H9 (cell line): ENCODE data around the gene SPA17. TPM values are rescaled to one million over a fixed set of nuclear protein-coding genes. Genes with fewer than 3 reads are reported as not detected.
A peak's percentile ranks its signal among the peaks of the same experiment; 100 is the strongest.

Experiments
- DNase-seq: peaks from one replicate; pipeline ENCODE4 v3.0.0-alpha.2; 2017
- H2AFZ ChIP-seq: one replicate; pipeline ENCODE4 v1.6.1; 2013; ENCODE audit warnings: mild to moderate bottlenecking, low read length, control low read depth, moderate library complexity
- H2AK5ac ChIP-seq: 2 replicates; pipeline ENCODE4 v1.6.1; 2013; ENCODE audit warnings: low read length, control low read depth, mixed read lengths; ENCODE audit not compliant: insufficient read length
- H2BK120ac ChIP-seq: one replicate; pipeline ENCODE4 v1.6.1; 2013; ENCODE audit warnings: low read depth, mild to moderate bottlenecking, low read length, control low read depth, inconsistent platforms; ENCODE audit not compliant: poor library complexity, severe bottlenecking
- H2BK12ac ChIP-seq: 2 replicates; pipeline ENCODE4 v1.6.1; 2013; ENCODE audit warnings: low read length, control low read depth, mixed read lengths, low read depth; ENCODE audit not compliant: insufficient read length
- H2BK15ac ChIP-seq: 2 replicates; pipeline ENCODE4 v1.6.1; 2013; ENCODE audit warnings: low read depth, low read length, control low read depth
- H2BK20ac ChIP-seq: one replicate; pipeline ENCODE4 v1.6.1; 2013; ENCODE audit warnings: low read depth, mild to moderate bottlenecking, low read length, control low read depth, inconsistent platforms; ENCODE audit not compliant: poor library complexity, severe bottlenecking
- H2BK5ac ChIP-seq: 2 replicates; pipeline ENCODE4 v1.6.1; 2013; ENCODE audit warnings: low read length, control low read depth, mixed read lengths; ENCODE audit not compliant: insufficient read length
- H3K14ac ChIP-seq: 2 replicates; pipeline ENCODE4 v1.6.1; 2013; ENCODE audit warnings: low read length, control low read depth; ENCODE audit not compliant: insufficient read depth
- H3K18ac ChIP-seq: 2 replicates; pipeline ENCODE4 v1.6.1; 2013; ENCODE audit warnings: low read depth, mild to moderate bottlenecking, mixed read lengths, low read length, control low read depth; ENCODE audit not compliant: insufficient read length
- H3K23ac ChIP-seq: 2 replicates; pipeline ENCODE4 v1.6.1; 2013; ENCODE audit warnings: low read length, control low read depth, mixed read lengths, low read depth; ENCODE audit not compliant: insufficient read length
- H3K23me2 ChIP-seq: 2 replicates; pipeline ENCODE4 v1.6.1; 2013; ENCODE audit warnings: low read depth, mild to moderate bottlenecking, mixed read lengths, low read length, control low read depth; ENCODE audit not compliant: insufficient read length, poor library complexity, severe bottlenecking
- H3K27ac ChIP-seq: 2 replicates; pipeline ENCODE4 v1.5.1; 2013; ENCODE audit warnings: low read length, control low read depth, mixed read lengths, low read depth; ENCODE audit not compliant: insufficient read length
- H3K27me3 ChIP-seq: 2 replicates; pipeline ENCODE4 v1.6.1; 2013; ENCODE audit warnings: low read length, control low read depth, inconsistent platforms; ENCODE audit not compliant: insufficient read depth
- H3K4ac ChIP-seq: 2 replicates; pipeline ENCODE4 v1.6.1; 2013; ENCODE audit warnings: low read depth, mild to moderate bottlenecking, control low read depth, inconsistent platforms, low read length, moderate library complexity
- H3K4me1 ChIP-seq: 2 replicates; pipeline ENCODE4 v1.6.1; 2013; ENCODE audit warnings: low read length, control low read depth, inconsistent platforms; ENCODE audit not compliant: insufficient read depth
- H3K4me2 ChIP-seq: 2 replicates; pipeline ENCODE4 v1.6.1; 2013; ENCODE audit warnings: low read length, control low read depth, mixed read lengths; ENCODE audit not compliant: insufficient read length, insufficient read depth
- H3K56ac ChIP-seq: 2 replicates; pipeline ENCODE4 v1.6.1; 2013; ENCODE audit warnings: low read depth, mild to moderate bottlenecking, mixed read lengths, low read length, control low read depth; ENCODE audit not compliant: insufficient read length
- H3K79me1 ChIP-seq: 2 replicates; pipeline ENCODE4 v1.6.1; 2013; ENCODE audit warnings: low read depth, mild to moderate bottlenecking, moderate library complexity, low read length, control low read depth, inconsistent platforms; ENCODE audit not compliant: insufficient read depth, poor library complexity, severe bottlenecking
- H3K79me2 ChIP-seq: 2 replicates; pipeline ENCODE4 v1.6.1; 2013; ENCODE audit warnings: low read length, control low read depth, inconsistent platforms; ENCODE audit not compliant: insufficient read depth
- H3K9ac ChIP-seq: 2 replicates; pipeline ENCODE4 v1.6.1; 2013; ENCODE audit warnings: low read length, control low read depth, mixed read lengths; ENCODE audit not compliant: insufficient read length; ENCODE audit errors: extremely low read depth
- H3K9me3 ChIP-seq: one replicate; pipeline ENCODE4 v1.6.1; 2013; ENCODE audit warnings: low read depth, low read length, inconsistent platforms; ENCODE audit not compliant: control insufficient read depth
- H3T11ph ChIP-seq: one replicate; pipeline ENCODE4 v1.6.1; 2013; ENCODE audit warnings: mild to moderate bottlenecking, low read length, control low read depth, inconsistent platforms
- H4K20me1 ChIP-seq: one replicate; pipeline ENCODE4 v1.6.1; 2013; ENCODE audit not compliant: control insufficient read depth, insufficient read length, insufficient read depth
- H4K5ac ChIP-seq: 2 replicates; pipeline ENCODE4 v1.6.1; 2013; ENCODE audit warnings: low read depth, mild to moderate bottlenecking, mixed read lengths, low read length, control low read depth; ENCODE audit not compliant: insufficient read length
- H4K8ac ChIP-seq: replicated peaks from 2 replicates; pipeline ENCODE4 v1.6.1; 2013; ENCODE audit warnings: low read length, control low read depth, mixed read lengths, low read depth; ENCODE audit not compliant: insufficient read length
- H4K91ac ChIP-seq: 2 replicates; pipeline ENCODE4 v1.6.1; 2013; ENCODE audit warnings: low read depth, mild to moderate bottlenecking, moderate library complexity, mixed read lengths, low read length, control low read depth; ENCODE audit not compliant: insufficient read length
- H3K27ac Mint-ChIP-seq, 3 experiments: 2 replicates in 2 of 3; 3 replicates in 1 of 3; pipeline ENCODE4 v1.8.0; 2020 to 2021; ENCODE audit warnings: mixed read lengths in 3 of 3, mild to moderate bottlenecking in 1 of 3, moderate library complexity in 1 of 3
- H3K27me3 Mint-ChIP-seq: 2 replicates; pipeline ENCODE4 v1.8.0; 2021; ENCODE audit warnings: low read depth, mild to moderate bottlenecking, moderate library complexity, mixed read lengths
- H3K36me3 Mint-ChIP-seq, 3 experiments: 2 replicates in 2 of 3; 3 replicates in 1 of 3; pipeline ENCODE4 v1.8.0; 2020 to 2021; ENCODE audit warnings: low read depth in 3 of 3, mixed read lengths in 3 of 3; ENCODE audit not compliant: insufficient read depth in 1 of 3
- H3K4me1 Mint-ChIP-seq, 2 experiments: 2 replicates each; pipeline ENCODE4 v1.8.0; 2020; ENCODE audit warnings: mixed read lengths in 2 of 2
- H3K4me3 Mint-ChIP-seq, 2 experiments: 2 replicates in 1 of 2; 3 replicates in 1 of 2; pipeline ENCODE4 v1.8.0; 2020 to 2021; ENCODE audit warnings: mild to moderate bottlenecking in 2 of 2, mixed read lengths in 2 of 2, moderate library complexity in 1 of 2
- H3K9me3 Mint-ChIP-seq, 2 experiments: 2 replicates in 1 of 2; 3 replicates in 1 of 2; pipeline ENCODE4 v1.8.0; 2020; ENCODE audit warnings: mild to moderate bottlenecking in 2 of 2, mixed read lengths in 2 of 2, moderate library complexity in 1 of 2
- CTCF ChIP-seq: fragments of 200-600 bp; sonication (generic); conservative IDR thresholded peaks from 3 replicates; pipeline ENCODE4 v1.8.0; 2021; ENCODE audit warnings: antibody characterized with exemption, mild to moderate bottlenecking
- WGBS: extraction: QIAGEN DNeasy Blood & Tissue Kit; methylation state at CpG from one replicate; pipeline ENCODE4 v1.1.7; 2013; ENCODE audit warnings: missing lambda C conversion rate, low lambda C conversion rate, mixed read lengths; ENCODE audit not compliant: insufficient read length; ENCODE audit errors: extremely low coverage; 5-methylcytosine and 5-hydroxymethylcytosine counted together
- total RNA-seq: library from RNA; stranded (reverse); gene quantifications from 2 replicates; pipeline ENCODE4 v1.2.1, GENCODE V29; 2021

SPA17 gene
- total RNA-seq, 1 experiment from 2014 or later: 6.9 TPM

- no peak for DNase-seq
- WGBS: no CpG with 5 or more reads among the region's 3 CpGs
- H3K79me2 ChIP-seq: no peaks in the 10 kb centered on the region
These were observed 3.0 kb upstream of the SPA17 start for GRCh38 chr11:124670732-124671131.

More at GRCh38 chr11:124670732-124671131, 3.0 kb upstream of the SPA17 start:
- Histone ChIP-seq H3K27ac (no peak overlapping the region), H2BK15ac (no peak overlapping the region), H2AK5ac (no peak overlapping the region), H3K9me3 (no peaks in the 10 kb centered on the region), H3K9ac (no peak overlapping the region), H4K5ac (no peak overlapping the region), H2BK20ac (no peak overlapping the region), H4K8ac (no peak overlapping the region), H3T11ph (no peak overlapping the region), H2AFZ (no peak overlapping the region), H3K56ac (no peak overlapping the region), H3K4me1 (no peaks in the 10 kb centered on the region), H3K23ac (no peak overlapping the region), H3K4me2 (no peak overlapping the region), H3K14ac (no peak overlapping the region), H2BK12ac (no peak overlapping the region), H3K79me1 (no peaks in the 10 kb centered on the region), H4K91ac (no peak overlapping the region), H2BK5ac (no peak overlapping the region), H2BK120ac (no peak overlapping the region), H3K27me3 (peaks cover 8% of the 10 kb centered on the region), H3K4ac (no peak overlapping the region), H3K18ac (no peak overlapping the region), H3K23me2 (peaks cover 12% of the 10 kb centered on the region), H4K20me1 (no peaks in the 10 kb centered on the region)
- no peaks in the 10 kb centered on the region for H3K36me3 Mint-ChIP-seq
- H3K27ac Mint-ChIP-seq: no peak overlapping the region
- peaks cover 7 to 14% of the 10 kb centered on the region in 2 experiments for H3K4me1 Mint-ChIP-seq
- no peaks in the 10 kb centered on the region for H3K9me3 Mint-ChIP-seq
- H3K27me3 Mint-ChIP-seq: peaks cover 13% of the 10 kb centered on the region
- 0 out of 3 replicates have a peak, but pooled peaks have one; percentile 11 for TF ChIP-seq CTCF
- no peak overlapping the region for H3K4me3 Mint-ChIP-seq
